ENCODE data around the gene PCLO.

DNA sequence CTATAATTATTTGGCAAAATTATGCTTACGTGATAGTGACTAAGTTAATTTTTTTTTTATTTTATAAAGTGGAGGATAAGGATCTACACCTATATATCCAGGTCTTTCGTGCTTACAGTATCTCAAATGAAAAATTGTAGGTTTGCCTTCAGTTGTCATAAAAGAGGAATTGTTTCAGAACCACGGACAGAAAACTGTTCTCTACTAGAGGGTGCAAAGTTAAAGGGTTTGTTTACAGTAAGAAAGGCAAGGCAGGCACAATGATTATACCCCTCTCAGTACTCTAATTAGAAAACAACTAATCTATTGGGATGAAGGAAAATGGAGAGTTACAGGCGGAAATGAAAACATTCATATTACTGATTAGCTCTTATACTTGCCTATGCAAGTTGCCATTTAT is 1.5 kb downstream of the PCLO start:
- no peak for TF ChIP-seq GATA3 (IDR thresholded peaks at IDR 0.05; ENCODE audit: low read depth, low read length)
- TF ChIP-seq GATA2 (IDR thresholded peaks at IDR 0.05; ENCODE audit: low read depth, low read length), result no peak

Measured in SH-SY5Y (cell line).